ENCODE measurements around the gene ZFYVE28.
"Not testable (repeated sequence)": the region's sequence is repeated elsewhere in the genome, so short reads cannot be mapped to it uniquely, and the experiment has no call there.

ZFYVE28 gene

DNA sequence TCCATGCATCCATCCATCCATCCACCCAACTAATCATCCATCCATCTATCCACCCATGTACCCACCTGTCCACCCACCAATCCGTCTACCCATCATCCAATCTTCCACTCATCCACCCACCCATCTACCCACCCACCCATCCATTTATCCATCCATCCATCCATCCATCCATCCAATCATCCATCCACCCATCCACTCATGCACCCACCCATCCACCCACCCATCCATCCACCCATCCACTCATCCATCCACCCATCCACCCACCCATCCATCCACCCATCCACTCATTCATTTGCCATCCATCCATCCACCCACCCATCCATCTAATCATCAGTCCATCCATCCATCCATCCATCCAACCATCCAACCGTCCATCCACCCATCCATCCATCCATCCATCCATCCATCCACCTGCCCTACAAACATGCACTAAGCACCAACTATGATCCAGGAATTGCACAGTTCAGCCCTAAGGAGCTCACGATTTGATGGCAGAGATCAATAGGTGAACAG, 135.2 kb downstream of the ZFYVE28 start:
- no peak for DNase-seq

DNA sequence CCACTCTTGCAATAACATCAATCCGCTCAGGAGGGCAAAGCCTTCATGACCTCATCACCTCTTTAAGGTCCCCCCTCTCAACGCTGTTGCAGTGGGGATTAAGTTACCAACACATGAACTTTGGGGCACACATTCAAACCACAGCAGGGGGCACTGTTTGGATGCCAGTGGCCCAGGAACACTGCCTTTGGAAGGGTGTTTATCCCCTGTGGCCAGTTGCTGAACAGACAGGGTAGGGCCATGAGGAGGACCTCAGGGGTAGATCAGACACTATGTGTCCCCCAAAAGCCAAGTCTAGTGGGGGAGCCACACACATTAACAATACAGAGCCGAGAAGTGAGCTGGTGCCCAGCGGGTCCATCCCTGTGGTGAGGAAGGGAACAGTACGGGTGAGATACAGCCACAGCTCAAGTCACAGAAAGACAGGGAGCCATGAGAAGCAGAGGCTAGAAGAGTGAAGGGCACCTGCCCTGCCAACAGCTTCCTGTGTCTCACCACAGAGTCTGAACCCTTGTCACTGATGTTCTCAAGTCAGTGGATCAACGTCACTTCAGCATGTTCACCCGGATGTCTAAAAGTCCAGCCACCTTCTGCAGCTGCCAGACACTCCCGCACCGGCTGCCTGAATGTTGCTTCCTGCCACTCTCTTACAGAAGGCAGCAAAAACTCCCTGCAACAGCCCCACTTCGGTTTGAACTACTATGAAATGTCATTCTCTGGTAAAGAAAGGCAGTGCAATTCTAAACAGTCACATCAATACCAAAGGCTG, 136.7 kb downstream of the ZFYVE28 start:
- DNase-seq: no peak

DNA sequence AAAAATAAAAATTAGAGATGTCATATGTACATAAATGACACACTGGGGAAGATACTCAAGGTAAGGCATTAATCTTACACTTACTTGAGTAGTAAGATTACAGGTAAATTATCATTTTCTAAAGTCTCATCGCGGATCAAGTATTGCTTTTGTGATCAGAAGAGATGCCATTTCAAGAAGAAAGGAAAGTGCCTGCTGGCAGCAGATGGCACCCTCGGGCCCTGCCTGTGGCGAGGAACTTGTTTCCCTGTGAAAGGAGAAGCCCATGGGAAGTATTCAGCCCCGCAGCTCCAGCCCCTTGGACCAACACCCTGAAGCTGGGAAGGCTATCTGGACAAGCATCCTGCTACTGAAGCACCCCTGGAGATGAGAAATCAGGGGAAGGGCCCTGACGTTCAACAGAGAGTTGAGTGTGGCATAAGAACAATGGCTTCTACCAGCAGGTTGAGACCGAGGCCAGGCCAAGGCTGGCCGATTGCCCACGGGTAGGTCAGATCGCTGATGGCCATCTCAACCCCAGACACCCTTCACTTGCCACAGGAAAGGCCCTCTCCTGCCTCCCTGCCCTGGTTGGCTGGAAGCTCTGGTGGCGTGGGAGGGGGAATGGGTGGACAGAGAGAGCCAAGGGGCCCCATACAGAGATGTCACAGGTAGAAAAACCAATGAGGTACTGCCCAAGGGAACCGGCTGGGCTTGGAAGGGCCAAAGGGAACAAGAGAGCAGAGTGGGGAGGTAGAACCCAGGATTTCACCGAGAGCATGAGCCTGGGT, 137.7 kb downstream of the ZFYVE28 start:
- peak; percentile 18 for DNase-seq

DNA sequence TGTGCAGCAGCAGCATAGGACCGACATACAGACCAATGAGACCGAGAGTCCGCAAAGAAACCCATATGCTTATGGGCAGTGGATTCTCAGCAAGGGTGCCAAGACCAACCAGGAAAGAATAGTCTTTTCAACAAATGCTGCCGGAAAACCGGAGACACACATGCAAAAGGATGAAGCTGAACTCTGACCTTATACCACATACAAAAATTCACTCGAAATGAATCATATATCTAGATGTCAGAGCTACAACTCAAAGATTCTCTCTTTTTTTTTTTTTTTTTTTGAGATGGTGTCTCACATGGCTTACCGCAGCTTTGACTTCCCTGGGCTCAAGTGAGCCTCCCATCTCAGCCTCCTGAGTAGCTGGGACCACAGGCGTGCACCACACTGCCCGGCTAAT, 140.5 kb downstream of the ZFYVE28 start:
- DNase-seq: no peak

DNA sequence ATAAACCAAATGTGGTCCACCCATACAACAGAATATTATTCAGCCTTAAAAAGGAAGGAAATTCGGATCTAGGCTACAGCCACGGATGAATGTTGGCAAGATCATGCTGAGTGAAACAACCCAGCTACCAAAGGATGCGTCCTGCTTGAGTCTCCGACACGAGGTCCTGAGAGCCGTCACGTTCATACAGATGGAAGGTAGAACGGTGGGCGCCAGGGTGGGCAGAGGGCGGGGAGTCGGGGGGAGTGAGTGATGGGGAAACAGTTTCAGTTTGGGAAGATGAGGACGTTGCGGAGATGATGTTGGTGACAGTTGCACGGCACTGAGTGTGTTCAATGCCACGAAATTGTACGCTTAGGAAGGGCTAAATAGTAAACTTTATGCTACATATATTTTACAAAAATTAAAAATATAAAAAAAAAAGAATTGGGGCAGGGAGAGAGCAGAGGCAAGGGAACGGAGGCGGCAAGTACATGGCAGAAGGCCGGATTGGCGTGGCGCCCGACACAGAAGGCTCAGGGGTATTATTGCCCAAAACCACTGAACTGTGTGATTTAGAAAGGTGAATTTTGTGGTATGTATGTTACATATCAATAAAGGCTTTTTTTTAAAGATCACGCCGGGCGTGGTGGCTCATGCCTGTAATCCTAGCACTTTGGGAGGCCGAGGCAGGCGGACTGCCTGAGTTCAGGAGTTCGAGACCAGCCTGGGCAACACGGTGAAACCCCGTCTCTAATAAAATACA, 141.7 kb downstream of the ZFYVE28 start:
- no peak for DNase-seq

DNA sequence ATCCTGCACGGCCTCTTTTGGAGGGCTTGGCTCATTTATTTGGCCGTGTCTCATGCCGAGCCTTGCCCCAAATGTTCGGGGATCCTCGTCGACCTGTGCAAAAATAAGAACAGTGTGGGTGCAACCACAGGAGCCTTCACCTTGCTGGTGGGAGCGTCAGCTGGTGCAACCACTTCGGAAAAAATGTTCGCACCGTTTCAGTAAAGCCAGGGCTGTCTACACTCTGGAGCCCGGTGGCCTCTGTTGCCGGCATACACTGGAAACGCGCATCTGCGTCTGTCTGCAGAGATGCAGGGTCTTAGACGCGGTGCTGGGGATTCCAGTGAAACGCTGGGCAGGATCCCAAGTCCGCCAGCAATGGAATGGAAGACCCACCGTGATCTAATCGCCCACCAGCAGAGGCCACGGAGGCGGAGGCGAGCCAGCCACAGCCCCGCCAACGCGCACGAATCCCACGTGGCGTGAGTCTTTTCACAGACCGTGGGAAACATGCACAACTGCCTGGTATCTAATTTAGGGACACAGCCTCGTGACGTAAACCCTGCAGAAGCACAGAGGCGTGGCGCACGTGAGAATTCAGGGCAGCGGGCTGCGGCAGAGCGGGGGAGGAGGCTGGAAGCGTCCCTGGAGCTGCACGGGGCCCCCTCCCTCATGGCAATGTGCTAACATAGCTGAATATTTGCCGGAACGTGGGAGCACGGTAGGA, 142.7 kb downstream of the ZFYVE28 start:
- DNase-seq: no peak

DNA sequence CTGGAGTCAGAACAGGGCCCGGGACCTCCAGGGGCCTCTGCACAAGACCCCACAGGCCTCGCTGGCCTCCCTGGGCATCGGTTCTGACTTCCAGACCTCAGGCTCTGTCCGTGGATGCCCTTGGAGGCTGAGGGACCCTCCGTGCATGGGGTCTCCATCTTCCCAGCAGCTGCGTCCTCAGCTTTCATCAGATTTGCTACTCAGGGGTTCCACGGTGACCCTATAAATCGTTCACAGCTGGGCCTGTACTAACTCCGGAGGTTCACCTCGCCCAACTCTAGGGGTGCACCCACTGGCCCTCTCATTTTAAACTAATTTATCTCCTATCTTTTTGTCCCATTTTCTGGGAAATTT, 143.4 kb downstream of the ZFYVE28 start:
- DNase-seq: not testable (repeated sequence)

DNA sequence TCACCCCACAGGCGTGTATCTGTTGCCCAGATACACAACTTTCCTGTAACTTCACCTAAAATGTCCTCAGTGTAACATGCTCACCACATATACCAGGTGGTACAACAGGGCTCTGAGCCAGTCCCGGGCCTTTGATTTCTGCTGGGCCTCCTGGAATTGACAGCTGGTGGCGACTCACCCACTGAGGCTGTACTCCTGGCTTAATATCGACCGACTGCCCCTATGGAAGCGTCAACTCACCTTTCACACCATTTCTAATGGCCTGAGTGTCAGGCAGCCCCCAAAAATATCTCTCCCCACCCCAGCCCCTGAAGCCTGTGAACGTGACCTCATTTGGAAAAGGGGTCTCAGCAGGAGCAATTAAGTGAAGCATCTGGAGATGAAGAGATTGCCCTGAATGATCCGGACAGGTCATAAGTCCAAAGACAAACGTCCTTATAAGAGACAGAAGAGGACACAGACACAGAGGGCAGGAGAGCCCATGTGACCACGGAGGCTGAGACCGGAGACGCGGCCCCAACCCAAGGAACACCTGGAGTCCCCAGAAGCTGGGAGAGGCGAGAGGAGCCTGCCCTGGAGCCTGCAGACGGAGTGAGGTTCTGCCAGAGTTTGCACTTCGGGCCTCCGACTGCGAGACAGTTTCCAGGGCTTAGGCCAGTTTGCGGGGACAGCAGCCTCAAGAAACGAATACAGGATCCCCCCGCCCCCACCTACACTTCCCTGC, 144.0 kb downstream of the ZFYVE28 start:
- no peak for DNase-seq

DNA sequence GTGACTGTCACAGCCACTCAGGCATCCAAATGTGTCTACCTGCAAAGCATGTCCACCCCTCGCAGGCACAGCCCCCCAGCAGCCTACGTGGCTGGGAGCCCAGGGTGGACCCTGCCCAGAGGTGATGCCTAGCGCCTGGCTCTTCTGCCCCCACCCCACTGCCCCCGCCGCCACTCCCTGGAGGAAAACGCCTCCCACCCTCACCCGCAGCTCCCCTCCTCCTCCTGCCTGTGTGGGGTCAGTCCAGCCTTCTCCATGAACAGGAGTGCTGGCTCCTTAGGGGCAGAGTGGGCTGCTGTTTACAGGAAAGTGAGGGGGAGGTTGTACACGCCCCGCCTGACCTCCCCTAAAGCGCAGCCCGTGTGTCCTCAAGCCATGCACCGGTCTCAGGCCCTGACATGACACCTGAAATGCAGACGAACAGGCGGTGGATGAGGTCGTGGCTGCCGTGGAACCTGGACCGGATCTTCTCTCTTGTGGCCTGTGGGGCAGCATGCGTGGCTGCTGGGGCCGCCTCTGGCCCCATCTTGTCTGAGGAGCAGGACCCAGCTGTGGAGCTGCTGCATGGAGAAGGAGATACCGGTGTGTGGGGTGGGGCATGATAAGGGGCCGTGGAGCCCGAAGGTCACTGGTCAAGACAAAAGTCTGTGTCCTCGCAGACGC, 144.7 kb downstream of the ZFYVE28 start:
- no peak for DNase-seq

DNA sequence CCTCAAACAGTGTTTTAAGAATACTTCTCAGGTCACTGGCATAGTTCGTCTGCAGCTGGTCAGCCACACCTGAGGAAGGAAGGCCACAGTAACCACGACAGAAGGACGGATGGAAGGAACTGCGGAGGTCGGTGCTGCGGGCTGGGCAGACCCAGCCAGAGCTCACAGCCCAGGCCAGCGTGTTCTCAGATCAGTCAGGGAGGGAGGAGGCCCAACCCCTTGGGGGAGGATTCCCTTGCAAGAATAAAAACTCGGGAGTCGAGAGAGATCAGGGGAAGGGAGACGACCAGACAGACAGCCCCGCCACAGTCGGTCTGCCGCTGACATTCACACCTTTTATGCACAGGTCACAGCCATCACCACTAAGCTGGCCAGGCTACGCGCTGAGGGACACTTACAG, 145.2 kb downstream of the ZFYVE28 start:
- DNase-seq: no peak

DNA sequence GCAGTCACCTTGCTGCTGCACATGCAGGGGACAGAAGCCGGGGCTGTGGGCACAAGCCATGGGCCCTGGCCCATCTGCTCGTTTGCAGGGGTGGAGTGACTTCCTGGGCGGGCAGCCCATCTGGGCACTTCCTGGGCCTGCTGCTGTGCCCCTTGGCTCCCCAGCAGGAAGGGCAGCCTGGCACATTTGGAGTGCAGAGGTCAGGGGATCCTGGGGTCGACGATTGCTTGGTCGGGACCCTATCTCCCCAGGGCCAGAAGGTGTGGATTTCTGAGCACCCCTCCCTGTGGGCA, 145.7 kb downstream of the ZFYVE28 start:
- no peak for DNase-seq

DNA sequence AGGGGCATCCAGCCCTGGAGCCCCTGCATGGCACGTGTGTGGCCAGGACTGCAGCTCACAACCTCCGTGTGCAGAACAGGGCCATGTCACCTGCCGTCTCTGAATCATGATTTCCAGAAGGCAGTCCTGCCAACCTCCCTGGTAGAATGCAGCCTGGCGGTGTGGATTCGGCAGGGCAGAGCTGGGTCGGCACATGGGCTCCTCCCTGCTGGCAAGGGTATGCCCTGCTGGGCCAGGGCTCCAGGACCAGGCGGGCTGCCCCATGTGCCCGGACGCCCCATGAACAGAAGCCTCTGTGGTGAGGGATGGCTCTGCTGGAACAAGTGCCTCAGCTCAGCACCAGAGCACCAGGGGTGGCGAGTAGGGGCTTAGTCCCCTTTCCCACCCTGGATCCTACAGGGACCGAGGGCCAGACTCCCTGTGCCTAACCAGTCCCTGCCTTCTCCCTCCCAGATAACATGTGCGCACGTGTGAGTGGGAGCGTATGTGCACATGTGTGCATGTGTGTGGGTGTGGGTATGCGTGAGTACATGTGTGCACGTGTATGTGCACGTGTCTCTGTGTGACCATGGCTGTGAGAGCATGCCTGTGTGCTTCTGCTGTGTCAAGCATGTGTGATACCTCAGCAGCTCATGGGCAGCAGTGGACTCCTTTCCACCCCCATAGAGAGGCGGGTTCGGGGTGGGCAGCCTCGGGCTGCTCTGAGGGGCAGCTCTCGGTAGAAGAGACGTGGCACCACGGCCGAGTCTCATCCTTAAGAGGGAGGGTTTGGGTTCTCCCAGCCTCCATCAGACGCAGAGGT, 146.2 kb downstream of the ZFYVE28 start:
- no peak for DNase-seq

DNA sequence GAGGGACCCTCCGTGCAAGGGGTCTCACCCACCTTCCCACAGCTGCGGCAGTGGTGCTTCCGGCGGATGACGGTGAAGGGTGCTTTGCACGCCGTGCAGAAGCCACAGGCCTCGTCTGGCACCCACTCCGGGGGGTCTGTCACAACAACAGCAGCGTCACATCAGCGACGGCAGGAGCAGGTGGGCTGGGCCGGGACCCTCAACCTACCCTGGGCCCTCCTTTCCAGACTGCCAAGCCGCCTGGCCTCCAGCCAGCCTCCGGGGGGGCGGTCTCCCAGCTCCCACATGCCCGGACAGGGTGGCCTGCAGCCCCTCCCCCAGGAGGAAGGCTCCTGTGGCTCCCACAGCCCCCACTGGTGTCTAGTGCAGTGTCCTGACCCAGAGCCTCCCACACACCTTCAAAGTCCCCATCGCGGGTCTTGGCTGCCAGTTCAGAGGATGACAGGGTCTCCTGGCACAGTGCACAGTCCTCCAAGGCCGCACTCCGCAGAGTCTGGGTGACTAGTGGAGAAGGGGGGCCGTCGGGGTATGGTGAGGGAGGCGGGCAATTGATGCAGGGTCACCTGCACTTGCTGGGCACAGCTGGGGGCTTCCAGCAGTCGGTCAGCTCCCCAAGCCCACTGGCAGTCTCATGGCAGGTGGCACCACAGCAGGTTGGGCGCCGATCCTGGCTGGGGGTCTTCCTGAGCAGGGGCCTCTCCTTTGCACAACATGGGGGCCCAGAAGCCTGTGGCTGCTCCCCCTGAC, 147.0 kb downstream of the ZFYVE28 start:
- DNase-seq: no peak

DNA sequence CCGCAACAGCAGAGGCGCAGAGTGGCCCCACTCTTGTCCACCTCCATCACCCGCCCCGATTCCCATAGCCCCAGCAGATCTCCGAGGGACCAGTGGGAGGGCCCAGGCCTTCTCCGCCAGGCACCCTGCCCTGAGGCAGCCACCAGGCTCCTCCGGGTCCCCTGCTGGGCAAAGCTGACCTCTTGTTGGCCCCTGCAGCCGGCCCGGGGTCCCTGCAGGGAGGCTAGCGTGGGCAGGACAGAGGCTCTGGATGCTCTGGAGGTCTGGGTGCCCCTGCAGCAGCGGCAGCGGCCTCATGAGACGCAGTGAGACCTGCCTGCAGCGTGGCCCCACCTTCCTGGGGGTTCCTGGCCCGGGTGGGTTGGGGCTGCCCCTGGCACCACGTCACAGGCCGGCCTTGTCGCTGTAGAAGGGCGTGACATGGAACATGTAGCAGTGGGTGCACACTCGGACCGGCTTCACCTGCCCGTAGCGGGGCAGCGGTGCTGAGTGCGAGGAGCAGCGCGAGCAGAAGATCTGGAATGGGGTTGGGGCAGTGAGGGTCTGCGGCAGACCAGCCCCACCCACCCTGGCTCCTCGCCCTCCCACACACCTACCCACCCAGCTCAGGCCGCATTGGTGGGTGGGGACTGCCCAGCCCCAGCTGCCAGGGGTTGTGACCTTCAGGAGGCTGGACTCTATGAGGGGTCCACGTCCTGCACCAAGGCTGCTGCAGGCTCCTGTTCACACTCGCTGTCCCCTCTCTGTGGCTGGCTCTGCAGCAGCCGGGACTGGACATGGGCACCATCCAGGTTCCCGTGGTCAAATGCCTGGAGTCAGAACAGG, 147.9 kb downstream of the ZFYVE28 start:
- DNase-seq: no peak

DNA sequence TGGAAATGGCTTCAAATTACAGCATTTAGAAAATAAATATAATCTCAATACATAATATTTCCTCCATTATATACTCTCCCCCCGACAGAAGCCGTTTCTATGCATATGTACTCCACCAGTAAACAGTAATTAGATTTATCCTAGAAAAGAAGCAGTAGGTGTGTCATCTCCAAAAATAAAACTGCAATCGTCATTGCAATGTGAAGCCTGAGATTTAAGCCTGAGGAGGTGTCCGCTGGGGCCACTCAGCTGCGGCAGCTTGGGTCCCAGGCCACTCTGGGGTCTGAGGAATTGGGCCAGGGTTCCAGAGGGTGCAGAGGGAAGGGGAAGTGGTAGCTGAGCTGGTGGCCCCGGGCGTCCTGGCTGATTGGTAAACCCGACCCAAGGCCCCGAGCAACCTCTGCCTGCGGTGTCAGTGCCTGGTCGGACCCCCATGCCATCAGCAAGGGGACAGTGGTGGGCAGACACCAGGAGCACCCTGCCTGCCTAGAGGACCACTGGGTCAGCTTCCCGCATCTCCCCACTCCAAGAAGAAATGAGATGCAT, 148.8 kb downstream of the ZFYVE28 start:
- no peak for DNase-seq

DNA sequence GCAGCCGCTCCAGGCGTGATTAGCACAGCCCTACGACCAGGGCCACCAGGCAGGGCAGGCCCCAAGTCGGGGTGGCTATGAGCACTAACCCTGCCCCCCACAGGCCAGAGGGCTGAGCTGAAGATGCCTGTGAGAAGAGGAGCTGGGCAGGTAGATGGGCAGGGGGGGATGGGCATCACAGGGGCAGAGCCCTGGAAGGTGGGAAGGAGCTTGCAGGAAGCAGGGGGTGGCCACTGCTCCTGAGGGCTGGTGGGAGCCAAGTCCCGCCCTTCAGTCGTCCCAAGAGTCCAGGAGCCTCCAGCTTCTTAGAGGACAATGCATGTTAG, 149.3 kb downstream of the ZFYVE28 start:
- DNase-seq: no peak

DNA sequence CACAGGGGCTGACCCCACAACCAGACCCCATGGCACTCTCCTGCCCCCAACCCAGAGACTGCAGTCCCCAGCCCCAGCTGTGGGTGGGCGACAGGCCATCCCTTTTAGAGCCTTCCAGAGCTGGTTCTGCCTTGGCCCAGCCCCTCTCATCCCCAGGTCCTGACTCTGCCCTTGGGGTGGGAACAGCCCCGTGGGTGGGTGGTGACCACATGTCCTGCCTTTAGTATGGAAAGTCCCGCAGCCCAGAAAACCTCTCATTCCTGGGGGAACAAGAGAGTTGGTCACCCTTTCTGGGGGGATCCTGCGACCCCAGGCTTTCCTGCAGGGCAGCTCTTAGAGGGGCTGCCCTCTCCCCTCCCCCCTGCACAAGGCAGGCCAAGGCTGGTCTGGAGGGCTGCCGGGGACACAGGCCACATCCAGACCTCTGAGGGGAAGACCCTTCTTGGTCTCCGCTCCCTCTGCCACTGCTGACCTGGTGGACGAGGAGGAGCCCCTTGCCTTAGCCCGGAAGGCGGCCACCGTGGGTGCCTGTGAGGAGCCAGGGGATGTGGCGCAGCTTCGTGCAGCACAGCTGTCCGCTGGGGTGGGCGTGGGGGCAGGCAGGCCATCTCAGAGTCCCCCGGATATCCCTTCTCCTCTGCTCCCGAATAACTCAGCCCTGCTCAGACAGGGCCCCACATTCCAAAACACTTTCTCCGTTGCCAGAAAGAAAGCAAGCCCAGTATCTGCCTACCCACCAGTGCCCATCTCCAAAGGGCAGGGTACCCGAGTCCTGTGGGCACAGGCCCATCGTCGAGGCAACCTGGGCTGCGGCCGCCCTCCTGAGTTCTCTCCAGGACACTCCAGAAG, 149.9 kb downstream of the ZFYVE28 start:
- no peak for DNase-seq

DNA sequence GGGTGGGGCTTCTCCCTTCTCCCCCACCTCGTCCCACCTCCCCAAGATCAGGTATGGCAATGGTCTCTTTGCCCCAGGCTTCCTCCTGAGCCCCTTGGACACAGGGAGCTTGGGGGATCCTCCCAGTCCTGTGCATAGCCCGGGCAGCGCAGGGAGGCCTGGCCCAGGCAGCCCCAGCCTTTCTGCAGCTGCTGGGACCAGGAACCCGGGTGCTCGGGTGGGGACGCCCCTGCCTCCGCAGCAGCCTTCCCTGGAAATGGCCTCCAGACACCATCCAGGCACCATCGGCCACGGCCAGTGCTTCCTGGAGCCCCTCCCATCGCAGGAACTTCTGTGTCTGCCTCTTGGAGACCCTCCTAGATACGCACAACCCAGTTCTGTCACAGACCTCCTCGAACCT, 150.6 kb downstream of the ZFYVE28 start:
- no peak for DNase-seq

All from NCI-H1105 treated with DMSO at 0.1 percent for 48 hours (cell line).